HG03159 (cell line): ENCODE data around the gene IRAK1.

Source experiments
- ATAC-seq: cut with Tn5 transposase; IDR thresholded peaks from one replicate; pipeline ENCODE4 v1.9.1; 2021; ENCODE audit warnings: mild to moderate bottlenecking, moderate library complexity; ENCODE audit not compliant: unreplicated experiment

Gene IRAK1

GRCh38 chrX:154040863-154041262 is 21.2 kb upstream of the IRAK1 start:
- ATAC-seq, result no peak

GRCh38 chrX:154040307-154040756 is 20.6 kb upstream of the IRAK1 start:
- no peak for ATAC-seq

- no peak for ATAC-seq
Measured at GRCh38 chrX:154039577-154039976, 19.9 kb upstream of the IRAK1 start.

- ATAC-seq, result no peak
Measured at GRCh38 chrX:154038656-154039055, 19.0 kb upstream of the IRAK1 start.

- no peak for ATAC-seq
Measured at GRCh38 chrX:154037754-154038153, 18.1 kb upstream of the IRAK1 start.

- ATAC-seq, result no peak
Measured at GRCh38 chrX:154036513-154036912, 16.8 kb upstream of the IRAK1 start.

GRCh38 chrX:154033848-154034247 is 14.1 kb upstream of the IRAK1 start:
- no peak for ATAC-seq

GRCh38 chrX:154032653-154033052 is 13.0 kb upstream of the IRAK1 start:
- no peak for ATAC-seq

GRCh38 chrX:154032160-154032559 is 12.5 kb upstream of the IRAK1 start:
- ATAC-seq, result no peak

- ATAC-seq, result no peak
Measured at GRCh38 chrX:154030715-154031305, 11.1 kb upstream of the IRAK1 start.

- ATAC-seq, result no peak
Measured at GRCh38 chrX:154030266-154030665, 10.6 kb upstream of the IRAK1 start.

- no peak for ATAC-seq
Measured at GRCh38 chrX:154029439-154029838, 9.7 kb upstream of the IRAK1 start.

GRCh38 chrX:154028502-154029184 is 8.9 kb upstream of the IRAK1 start:
- no peak for ATAC-seq

- ATAC-seq, result no peak
Measured at GRCh38 chrX:154027986-154028385, 8.3 kb upstream of the IRAK1 start.

- no peak for ATAC-seq
Measured at GRCh38 chrX:154027022-154027402, 7.3 kb upstream of the IRAK1 start.

GRCh38 chrX:154026136-154027021 is 6.7 kb upstream of the IRAK1 start:
- no peak for ATAC-seq

GRCh38 chrX:154025230-154025629 is 5.5 kb upstream of the IRAK1 start:
- no peak for ATAC-seq

GRCh38 chrX:154024271-154024670 is 4.6 kb upstream of the IRAK1 start:
- ATAC-seq, result no peak

GRCh38 chrX:154023276-154024000 is 3.7 kb upstream of the IRAK1 start:
- ATAC-seq, result no peak

- no peak for ATAC-seq
Measured at GRCh38 chrX:154022108-154022507, 2.4 kb upstream of the IRAK1 start.

- ATAC-seq, result no peak
Measured at GRCh38 chrX:154021131-154021611, 1.5 kb upstream of the IRAK1 start.
